HCT116 (cell line): ENCODE measurements around the gene C1orf105. TPM values are rescaled to one million over a fixed set of nuclear protein-coding genes. Genes with fewer than 3 reads are reported as not detected.

ENCODE experiments used
- ATAC-seq: fragments of 200-7000 bp; cut with Tn5 transposase; 2 replicates; pipeline ENCODE4 v1.9.1; 2020; ENCODE audit warnings: mild to moderate bottlenecking, moderate library complexity
- BruUV-seq: library from RNA; stranded (reverse); fragments of 400-500 nt; replicated peaks from 2 replicates; lab custom pipeline; 2021; lab: Mats Ljungman, UMichigan
- CTCF ChIA-PET: fragments of 300-600 bp; sonication (Branson Sonifier 250); formaldehyde crosslinking; loops from one replicate; lab custom pipeline; 2021; ENCODE audit warnings: antibody characterized with exemption; lab: Charles Lee
- POLR2A ChIA-PET: fragments of 300-600, 350-600 bp; sonication (Branson Sonifier 250); formaldehyde crosslinking; loops from one replicate; lab custom pipeline; 2021; ENCODE audit warnings: antibody characterized with exemption; lab: Charles Lee
- RAD21 ChIA-PET, 2 experiments: fragments of 300-600 bp; sonication (Branson Sonifier 250); formaldehyde crosslinking; loops; one replicate each; lab custom pipeline; 2023; ENCODE audit warnings: low total read pairs in 2 of 2; ENCODE audit not compliant: uncharacterized antibody in 2 of 2, unreplicated experiment in 2 of 2, low non-redundant PET in 1 of 2; lab: Charles Lee
- DNase-seq: peaks from one replicate; pipeline ENCODE4 v3.0.0-alpha.2; 2010; ENCODE audit warnings: low read depth, low spot score
- H2AFZ ChIP-seq: fragments of 200-600 bp; shearing (Covaris generic), sonication (generic); 2 replicates; pipeline ENCODE4 v1.6.1; 2017; ENCODE audit warnings: low read depth, mixed run types, mixed read lengths, antibody characterized with exemption, low read length; ENCODE audit not compliant: poor library complexity, severe bottlenecking
- H3K27ac ChIP-seq: 2 replicates; pipeline ENCODE4 v1.5.1; 2012; ENCODE audit warnings: low read depth, low read length
- H3K27me3 ChIP-seq: fragments of 200-600 bp; sonication (generic); 2 replicates; pipeline ENCODE4 v1.6.1; 2016; ENCODE audit warnings: mixed run types, low read length, mixed read lengths; ENCODE audit not compliant: insufficient read depth
- H3K36me3 ChIP-seq, 2 experiments: fragments of 200-500 bp in 1 of 2; fragments of 200-600 bp in 1 of 2; sonication (Bioruptor generic) in 1 of 2; sonication (generic) in 1 of 2; 2 replicates each; pipeline versions ENCODE4 v1.5.1 to v1.6.1; 2014 to 2016; ENCODE audit warnings: low read length in 2 of 2, inconsistent platforms in 1 of 2, mixed read lengths in 1 of 2, mixed run types in 1 of 2; ENCODE audit not compliant: insufficient read depth in 2 of 2, control insufficient read depth in 1 of 2
- H3K4me1 ChIP-seq, 2 experiments: fragments of 200-600 bp in 1 of 2; sonication (generic) in 1 of 2; 2 replicates each; pipeline versions ENCODE4 v1.5.1 to v1.6.1; 2012 to 2017; ENCODE audit warnings: low read length in 2 of 2, inconsistent platforms in 1 of 2, mild to moderate bottlenecking in 1 of 2, mixed read lengths in 1 of 2, mixed run types in 1 of 2, moderate library complexity in 1 of 2; ENCODE audit not compliant: insufficient read depth in 2 of 2, control insufficient read depth in 1 of 2
- H3K4me2 ChIP-seq: fragments of 200-600 bp; sonication (generic); 2 replicates; pipeline ENCODE4 v1.6.1; 2017; ENCODE audit warnings: mixed run types, low read length, mixed read lengths
- H3K4me3 ChIP-seq, 2 experiments: fragments of 200-600 bp in 1 of 2; sonication (generic) in 1 of 2; replicated peaks in 1 of 2; 2 replicates each; pipeline ENCODE4 v1.5.1; 2011 to 2016; ENCODE audit warnings: low read length in 2 of 2, control low read depth in 1 of 2, low read depth in 1 of 2, mild to moderate bottlenecking in 1 of 2, mixed read lengths in 1 of 2, mixed run types in 1 of 2
- H3K79me2 ChIP-seq: fragments of 200-600 bp; sonication (generic); 2 replicates; pipeline ENCODE4 v1.6.1; 2017; ENCODE audit warnings: mild to moderate bottlenecking, mixed run types, low read length, moderate library complexity, mixed read lengths; ENCODE audit not compliant: insufficient read depth
- H3K9ac ChIP-seq: fragments of 200-600 bp; sonication (generic); 2 replicates; pipeline ENCODE4 v1.6.1; 2016; ENCODE audit warnings: low read length, mixed read lengths
- H3K9me2 ChIP-seq: fragments of 200-600 bp; sonication (generic), shearing (Covaris generic); 2 replicates; pipeline ENCODE4 v1.6.1; 2017; ENCODE audit warnings: mixed run types, mild to moderate bottlenecking, moderate library complexity; ENCODE audit not compliant: insufficient read depth
- H3K9me3 ChIP-seq, 2 experiments: fragments of 200-500 bp in 1 of 2; fragments of 200-600 bp in 1 of 2; sonication (Bioruptor generic) in 1 of 2; sonication (generic) in 1 of 2; 2 replicates each; pipeline ENCODE4 v1.6.1; 2014 to 2017; ENCODE audit warnings: low read length in 2 of 2, mixed read lengths in 2 of 2, inconsistent platforms in 1 of 2, low read depth in 1 of 2, mild to moderate bottlenecking in 1 of 2, mixed run types in 1 of 2, moderate library complexity in 1 of 2; ENCODE audit not compliant: control insufficient read depth in 1 of 2, insufficient read depth in 1 of 2
- H4K20me1 ChIP-seq: fragments of 200-600 bp; sonication (generic), shearing (Covaris generic); 2 replicates; pipeline ENCODE4 v1.6.1; 2017; ENCODE audit warnings: mixed run types, mild to moderate bottlenecking, moderate library complexity; ENCODE audit not compliant: insufficient read depth
- CBX3 ChIP-seq: IDR thresholded peaks from 2 replicates; pipeline ENCODE4 v1.6.1; 2012; ENCODE audit warnings: low read depth
- CEBPB ChIP-seq: IDR thresholded peaks from 2 replicates; pipeline ENCODE4 v1.6.1; 2012; ENCODE audit warnings: low read depth
- CTCF ChIP-seq, 3 experiments: fragments of 200-600 bp in 1 of 3; sonication (generic) in 1 of 3; IDR thresholded peaks in 2 of 3; conservative IDR thresholded peaks in 1 of 3; 2 replicates each; pipeline ENCODE4 v1.5.1; 2012 to 2017; ENCODE audit warnings: low read depth in 2 of 3, low read length in 2 of 3, antibody characterized with exemption in 1 of 3, borderline replicate concordance in 1 of 3, control low read depth in 1 of 3, mild to moderate bottlenecking in 1 of 3, mixed read lengths in 1 of 3, mixed run types in 1 of 3, moderate library complexity in 1 of 3; ENCODE audit not compliant: insufficient read depth in 1 of 3
- EGR1 ChIP-seq: IDR thresholded peaks from 2 replicates; pipeline ENCODE4 v1.6.1; 2012; ENCODE audit warnings: low read depth
- EZH2 ChIP-seq: fragments of 200-600 bp; sonication (generic); IDR thresholded peaks from 2 replicates; pipeline ENCODE4 v1.6.1; 2017; ENCODE audit warnings: antibody characterized with exemption, mixed run types
- EZH2phosphoT487 ChIP-seq: fragments of 200-600 bp; IDR thresholded peaks from 2 replicates; pipeline ENCODE4 v1.6.1; 2018; ENCODE audit warnings: antibody characterized with exemption, borderline replicate concordance
- FOSL1 ChIP-seq: IDR thresholded peaks from 2 replicates; pipeline ENCODE4 v1.6.1; 2012; ENCODE audit warnings: low read depth
- JUND ChIP-seq: IDR thresholded peaks from 2 replicates; pipeline ENCODE4 v1.6.1; 2012
- POLR2A ChIP-seq: IDR thresholded peaks from 2 replicates; pipeline ENCODE4 v1.7.0; 2011; ENCODE audit warnings: borderline replicate concordance; ENCODE audit not compliant: insufficient read depth, insufficient read length; ENCODE audit errors: extremely low read depth
- POLR2AphosphoS5 ChIP-seq: IDR thresholded peaks from 2 replicates; pipeline ENCODE4 v1.6.1; 2011; ENCODE audit warnings: mild to moderate bottlenecking, low read depth, low read length, moderate library complexity
- RAD21 ChIP-seq: IDR thresholded peaks from 2 replicates; pipeline ENCODE4 v1.6.1; 2012; ENCODE audit warnings: low read depth, mild to moderate bottlenecking
- SIN3A ChIP-seq: IDR thresholded peaks from 2 replicates; pipeline ENCODE4 v1.6.1; 2012; ENCODE audit warnings: low read depth
- SP1 ChIP-seq: IDR thresholded peaks from 2 replicates; pipeline ENCODE4 v1.6.1; 2012; ENCODE audit warnings: low read depth
- SRF ChIP-seq: IDR thresholded peaks from 2 replicates; pipeline ENCODE4 v1.6.1; 2012; ENCODE audit warnings: low read depth
- TCF7L2 ChIP-seq: IDR thresholded peaks from 2 replicates; pipeline ENCODE4 v1.7.0; 2011; ENCODE audit warnings: borderline replicate concordance, inconsistent platforms; ENCODE audit not compliant: insufficient read depth, insufficient read length; ENCODE audit errors: extremely low read depth
- YY1 ChIP-seq: IDR thresholded peaks from 2 replicates; pipeline ENCODE4 v1.6.1; 2011; ENCODE audit warnings: low read length, low read depth, moderate library complexity, mild to moderate bottlenecking; ENCODE audit not compliant: insufficient replicate concordance; ENCODE audit errors: extremely low read depth
- ZBTB33 ChIP-seq: IDR thresholded peaks from 2 replicates; pipeline ENCODE4 v1.6.1; 2011; ENCODE audit warnings: mild to moderate bottlenecking, low read length, moderate library complexity; ENCODE audit not compliant: insufficient replicate concordance; ENCODE audit errors: extremely low read depth
- ZFX ChIP-seq: fragments of 450-650 bp; IDR thresholded peaks from 2 replicates; pipeline ENCODE4 v1.6.1; 2017
- ZNF274 ChIP-seq: fragments of 200-500 bp; sonication (Bioruptor generic); IDR thresholded peaks from 2 replicates; pipeline ENCODE4 v1.6.1; 2014; ENCODE audit warnings: mild to moderate bottlenecking, low read depth, low read length, inconsistent platforms
- intact Hi-C: fragments of 100-400 bp; cut with micrococcal nuclease; formaldehyde crosslinking; loops from 2 replicates; pipeline ENCODE4 v1.10.0; 2022
- total RNA-seq: library from RNA; stranded (reverse); gene quantifications from one replicate; pipeline ENCODE4 v1.2.1, GENCODE V29; 2021; ENCODE audit not compliant: unreplicated experiment

The C1orf105 gene
- total RNA-seq, 1 experiment from 2014 or later, result not detected

GRCh38 chr1:172460887-172461315 lies 40.4 kb downstream of the C1orf105 start:
- H3K27ac ChIP-seq, result no peak overlapping the region
- CTCF ChIA-PET, result no interaction called here
- H3K4me2 ChIP-seq, result no peak overlapping the region
- no peak overlapping the region for H2AFZ ChIP-seq
- DNase-seq, result no peak
- no peaks in the 10 kb centered on the region for H3K9me3 ChIP-seq
- BruUV-seq, result no TSS peak
- no peak overlapping the region for H3K9ac ChIP-seq
- H3K27me3 ChIP-seq, result no peaks in the 10 kb centered on the region
- no peaks in the 10 kb centered on the region for H3K36me3 ChIP-seq
- H4K20me1 ChIP-seq, result no peaks in the 10 kb centered on the region
- no peak for ATAC-seq
- H3K4me3 ChIP-seq, result no peak overlapping the region
- no peaks in the 10 kb centered on the region for H3K9me2 ChIP-seq
- intact Hi-C loops, result no loop called here
- POLR2A ChIA-PET, result no interaction called here
- no peak for TF ChIP-seq ZNF274
- TF ChIP-seq RAD21, result no peak
- TF ChIP-seq CEBPB, result no peak
- no peak for TF ChIP-seq FOSL1
- TF ChIP-seq EZH2, result no peak
- no peak for TF ChIP-seq SP1
- TF ChIP-seq ZFX, result no peak
- no peak for TF ChIP-seq POLR2A
- no peak for TF ChIP-seq POLR2AphosphoS5
- no peak for TF ChIP-seq SRF
- TF ChIP-seq EZH2phosphoT487, result no peak
- no peak for TF ChIP-seq SIN3A
- no peak for TF ChIP-seq JUND
- RAD21 ChIA-PET, result no interaction called here
- no peaks in the 10 kb centered on the region for H3K79me2 ChIP-seq
- no peaks in the 10 kb centered on the region for H3K4me1 ChIP-seq

GRCh38 chr1:172465617-172466016 lies 45.1 kb downstream of the C1orf105 start:
- DNase-seq, result no peak
- Histone ChIP-seq H3K4me1 (peaks cover 8 to 21% of the 10 kb centered on the region in 2 experiments; a peak in 3 of 4 replicates), H3K4me3 (no peak overlapping the region), H3K9ac (no peak overlapping the region), H4K20me1 (no peaks in the 10 kb centered on the region), H3K27me3 (no peaks in the 10 kb centered on the region), H3K79me2 (no peaks in the 10 kb centered on the region), H3K9me3 (no peaks in the 10 kb centered on the region), H3K9me2 (no peaks in the 10 kb centered on the region), H3K36me3 (no peaks in the 10 kb centered on the region), H3K4me2 (no peak overlapping the region), H3K27ac (no peak overlapping the region), H2AFZ (no peak overlapping the region)
- POLR2A ChIA-PET, result no interaction called here
- no TSS peak for BruUV-seq
- RAD21 ChIA-PET, result no interaction called here
- intact Hi-C loops, result no loop called here
- no peak for ATAC-seq
- CTCF ChIA-PET, result no interaction called here
- no peak for TF ChIP-seq YY1
- TF ChIP-seq SP1, result no peak
- no peak for TF ChIP-seq CTCF (IDR thresholded peaks at IDR 0.05 in 2 of 3, conservative IDR thresholded peaks at IDR 0.05 in 1 of 3; ENCODE audit: borderline replicate concordance in 1 of 3, insufficient read depth in 1 of 3, low read depth in 2 of 3, low read length in 2 of 3)
- TF ChIP-seq EGR1, result no peak
- no peak for TF ChIP-seq ZBTB33
- no peak for TF ChIP-seq POLR2A
- TF ChIP-seq ZNF274, result no peak
- no peak for TF ChIP-seq RAD21
- no peak for TF ChIP-seq CBX3
- no peak for TF ChIP-seq ZFX
- no peak for TF ChIP-seq TCF7L2
